ENCODE results near the gene ARHGAP18.

The ARHGAP18 gene, protein sequence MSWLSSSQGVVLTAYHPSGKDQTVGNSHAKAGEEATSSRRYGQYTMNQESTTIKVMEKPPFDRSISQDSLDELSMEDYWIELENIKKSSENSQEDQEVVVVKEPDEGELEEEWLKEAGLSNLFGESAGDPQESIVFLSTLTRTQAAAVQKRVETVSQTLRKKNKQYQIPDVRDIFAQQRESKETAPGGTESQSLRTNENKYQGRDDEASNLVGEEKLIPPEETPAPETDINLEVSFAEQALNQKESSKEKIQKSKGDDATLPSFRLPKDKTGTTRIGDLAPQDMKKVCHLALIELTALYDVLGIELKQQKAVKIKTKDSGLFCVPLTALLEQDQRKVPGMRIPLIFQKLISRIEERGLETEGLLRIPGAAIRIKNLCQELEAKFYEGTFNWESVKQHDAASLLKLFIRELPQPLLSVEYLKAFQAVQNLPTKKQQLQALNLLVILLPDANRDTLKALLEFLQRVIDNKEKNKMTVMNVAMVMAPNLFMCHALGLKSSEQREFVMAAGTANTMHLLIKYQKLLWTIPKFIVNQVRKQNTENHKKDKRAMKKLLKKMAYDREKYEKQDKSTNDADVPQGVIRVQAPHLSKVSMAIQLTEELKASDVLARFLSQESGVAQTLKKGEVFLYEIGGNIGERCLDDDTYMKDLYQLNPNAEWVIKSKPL

DNA sequence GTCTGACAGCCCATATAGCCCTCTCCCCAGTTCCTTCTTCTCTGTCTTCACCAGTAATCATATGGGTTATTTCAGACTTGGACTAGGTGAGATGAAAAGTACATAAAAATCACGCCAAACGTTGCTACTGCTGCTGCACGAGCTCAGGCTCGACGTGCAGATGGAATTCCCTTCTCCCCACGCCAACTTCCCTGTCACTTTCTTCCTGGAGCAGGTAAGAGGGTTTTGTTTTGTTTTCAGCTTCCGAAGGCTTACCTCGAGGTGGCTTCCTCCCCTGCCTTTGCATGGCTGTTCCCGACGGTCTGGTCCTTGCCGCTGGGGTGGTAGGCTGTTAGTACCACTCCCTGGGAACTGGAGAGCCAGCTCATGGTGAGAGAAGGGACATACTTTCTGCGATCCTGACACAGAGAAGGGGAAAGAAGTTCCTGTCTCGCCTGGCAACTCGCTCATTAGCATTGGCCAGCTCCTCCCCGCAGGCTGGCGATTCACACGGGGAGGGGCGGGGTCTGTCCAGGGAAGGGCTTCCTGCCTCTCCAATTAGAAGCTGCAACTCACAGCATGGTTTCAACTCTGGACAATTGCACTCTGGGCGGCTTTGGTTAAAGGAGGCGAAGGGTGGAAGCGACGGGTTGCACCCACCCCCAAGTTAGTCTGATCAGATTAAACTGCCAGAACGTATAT is at the start of gene ARHGAP18:
ARHGAP18 (minus strand) TSS at position 409 of the 681 bp plus-strand sequence; CDS start at position 368, 41 bp downstream.
- TF ChIP-seq, protein P1, sequence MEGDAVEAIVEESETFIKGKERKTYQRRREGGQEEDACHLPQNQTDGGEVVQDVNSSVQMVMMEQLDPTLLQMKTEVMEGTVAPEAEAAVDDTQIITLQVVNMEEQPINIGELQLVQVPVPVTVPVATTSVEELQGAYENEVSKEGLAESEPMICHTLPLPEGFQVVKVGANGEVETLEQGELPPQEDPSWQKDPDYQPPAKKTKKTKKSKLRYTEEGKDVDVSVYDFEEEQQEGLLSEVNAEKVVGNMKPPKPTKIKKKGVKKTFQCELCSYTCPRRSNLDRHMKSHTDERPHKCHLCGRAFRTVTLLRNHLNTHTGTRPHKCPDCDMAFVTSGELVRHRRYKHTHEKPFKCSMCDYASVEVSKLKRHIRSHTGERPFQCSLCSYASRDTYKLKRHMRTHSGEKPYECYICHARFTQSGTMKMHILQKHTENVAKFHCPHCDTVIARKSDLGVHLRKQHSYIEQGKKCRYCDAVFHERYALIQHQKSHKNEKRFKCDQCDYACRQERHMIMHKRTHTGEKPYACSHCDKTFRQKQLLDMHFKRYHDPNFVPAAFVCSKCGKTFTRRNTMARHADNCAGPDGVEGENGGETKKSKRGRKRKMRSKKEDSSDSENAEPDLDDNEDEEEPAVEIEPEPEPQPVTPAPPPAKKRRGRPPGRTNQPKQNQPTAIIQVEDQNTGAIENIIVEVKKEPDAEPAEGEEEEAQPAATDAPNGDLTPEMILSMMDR (IDR thresholded peaks at IDR 0.05; ENCODE audit: low read depth, low read length) = no peak
- peak; percentile 72 for DNase-seq (ENCODE audit: extremely low read depth, low read depth)

DNA sequence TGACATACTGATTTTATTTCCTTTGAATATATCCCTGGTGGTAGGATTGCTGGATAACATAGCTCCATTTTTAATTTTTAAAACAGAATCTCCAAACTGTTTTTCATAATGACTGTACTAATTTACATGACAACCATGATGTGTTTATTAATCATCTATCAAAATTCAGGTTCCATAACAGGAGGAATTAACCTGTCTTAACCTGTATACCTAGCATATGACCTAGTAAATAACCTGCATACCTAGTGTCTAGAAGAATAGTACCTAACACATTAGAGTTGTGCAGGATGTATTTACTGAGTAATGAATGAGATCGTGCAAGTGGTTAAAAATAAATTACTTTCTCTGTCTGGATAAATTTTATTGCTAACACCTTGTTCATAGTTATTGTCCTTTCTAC is 45.8 kb upstream of the ARHGAP18 start:
- no peak for DNase-seq (ENCODE audit: extremely low read depth, low read depth)
- TF ChIP-seq, protein P1 (IDR thresholded peaks at IDR 0.05; ENCODE audit: low read depth, low read length) = no peak

DNA sequence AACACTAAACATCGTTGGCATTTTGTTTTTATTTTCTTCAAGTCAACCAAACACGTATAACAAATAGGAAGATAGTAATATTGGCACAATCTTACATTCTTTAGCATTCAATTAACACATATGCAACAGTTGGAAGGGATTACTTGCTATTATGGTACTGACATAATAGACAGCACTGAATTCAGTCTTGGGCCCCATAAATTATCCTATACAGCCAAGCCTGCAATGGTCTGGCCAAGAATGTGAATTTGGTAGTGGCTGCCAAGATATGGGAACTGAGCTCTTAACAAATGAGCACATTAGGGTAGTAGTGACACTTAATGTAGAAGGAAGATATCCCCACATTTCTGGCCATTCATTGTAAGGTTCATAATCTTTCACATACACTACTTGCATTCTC is 44.8 kb upstream of the ARHGAP18 start:
- DNase-seq (ENCODE audit: extremely low read depth, low read depth) = no peak
- TF ChIP-seq, protein P1 (IDR thresholded peaks at IDR 0.05; ENCODE audit: low read depth, low read length) = no peak

GRCh38 chr6:129753422-129753821 is 43.4 kb upstream of the ARHGAP18 start:
- DNase-seq (ENCODE audit: extremely low read depth, low read depth) = no peak
- TF ChIP-seq, protein P1 (IDR thresholded peaks at IDR 0.05; ENCODE audit: low read depth, low read length) = no peak

DNA sequence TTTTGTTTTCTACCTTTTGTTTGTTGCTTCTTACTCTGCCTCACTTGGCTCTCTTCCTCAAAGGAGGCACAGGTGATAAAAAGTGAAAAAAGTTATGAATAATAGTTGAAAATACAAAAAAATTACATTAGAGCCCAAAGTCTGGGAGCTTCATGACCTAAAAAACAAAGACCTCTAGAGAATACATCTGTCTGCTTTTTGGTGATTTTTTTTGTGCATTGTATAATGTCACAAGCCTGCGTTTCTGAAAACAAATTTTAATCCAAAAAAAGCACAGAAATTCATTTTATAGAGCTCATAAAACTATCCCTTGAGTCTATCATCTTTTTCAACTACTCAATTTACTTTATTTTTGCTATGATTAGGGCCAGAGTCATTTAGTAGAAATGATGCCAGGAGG is 41.4 kb upstream of the ARHGAP18 start:
- TF ChIP-seq, protein P1 (IDR thresholded peaks at IDR 0.05; ENCODE audit: low read depth, low read length) = no peak
- DNase-seq (ENCODE audit: extremely low read depth, low read depth) = no peak

GRCh38 chr6:129750360-129750759 is 40.4 kb upstream of the ARHGAP18 start:
- no peak for DNase-seq (ENCODE audit: extremely low read depth, low read depth)
- TF ChIP-seq, protein P1 (IDR thresholded peaks at IDR 0.05; ENCODE audit: low read depth, low read length) = no peak

DNA sequence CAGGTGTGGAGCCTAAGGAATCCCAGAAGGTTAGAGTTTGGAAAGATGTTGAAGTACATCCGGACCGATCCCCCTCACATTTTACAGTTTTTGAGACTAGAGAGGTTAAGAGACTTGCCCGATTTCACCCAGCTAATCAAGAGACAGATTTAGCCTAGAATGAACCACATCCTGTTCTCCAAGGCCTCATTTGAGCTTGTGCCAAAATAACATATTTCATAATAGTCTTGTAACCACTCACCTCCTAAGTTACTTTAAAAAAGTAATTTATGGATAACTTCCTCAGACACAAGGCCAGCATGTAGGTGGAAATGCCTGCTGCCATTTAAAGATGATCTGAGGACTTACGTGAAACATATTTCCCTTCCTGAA is 39.8 kb upstream of the ARHGAP18 start:
- TF ChIP-seq, protein P1 (IDR thresholded peaks at IDR 0.05; ENCODE audit: low read depth, low read length) = no peak
- no peak for DNase-seq (ENCODE audit: extremely low read depth, low read depth)

Measured in AG09319 (cell line).